Adrenal gland (tissue), 5 donors: ENCODE measurements around the gene ASTN2.

Experiments used
- POLR2A ChIP-seq, 2 donors: fragments of 450-650 bp; IDR thresholded peaks; one replicate each; pipeline ENCODE4 v1.6.1; 2017; ENCODE audit warnings: antibody characterized with exemption in 2 of 2, mild to moderate bottlenecking in 2 of 2, moderate library complexity in 1 of 2
- TF ChIP-seq, protein P1 (sequence below), 6 experiments: fragments of 450-650 bp in 4 of 6; fragments of 200-600 bp in 2 of 6; sonication (generic) in 1 of 6; IDR thresholded peaks; 1 replicate in 5 of 6; 2 replicates in 1 of 6; pipeline versions ENCODE4 v1.5.1 to v1.8.0; 2016 to 2021; ENCODE audit warnings: antibody characterized with exemption in 6 of 6, mild to moderate bottlenecking in 2 of 6, moderate library complexity in 1 of 6
- donor health status: DM: no; HTN: no; CAD: no.

DNA sequence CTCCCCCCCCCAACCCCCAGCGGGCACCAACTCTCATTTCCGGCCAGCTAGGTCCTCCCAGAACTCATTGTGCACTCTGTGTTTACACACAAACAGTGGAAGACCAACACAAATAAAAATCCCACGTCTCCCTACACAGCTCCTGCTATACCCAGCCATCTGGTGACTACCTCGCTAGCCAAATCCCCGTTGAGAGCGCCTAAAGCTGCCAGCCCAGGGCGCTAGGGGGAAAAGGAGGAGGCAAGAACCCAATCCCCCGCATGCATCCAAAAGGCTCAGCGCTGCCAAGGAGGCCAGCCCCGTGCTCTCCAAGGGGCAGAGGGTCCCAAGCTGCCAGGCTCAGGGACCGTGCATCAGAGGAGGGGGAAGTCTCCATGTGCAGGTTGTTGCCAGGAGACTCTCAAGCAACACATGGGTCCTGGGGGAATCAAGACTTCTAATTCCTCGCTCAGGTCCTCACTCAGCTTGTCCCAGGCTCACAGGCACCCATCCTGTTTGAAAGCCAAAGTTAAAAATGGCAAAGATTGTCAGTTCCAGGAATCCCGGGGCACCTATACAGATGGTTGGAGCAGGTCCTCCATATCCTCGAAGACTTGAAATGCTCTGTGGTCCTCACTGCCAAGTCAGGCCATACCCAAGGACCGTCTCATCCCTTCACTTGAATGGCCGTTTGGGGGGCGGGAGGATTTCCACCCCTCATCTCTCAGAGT is 2.7 kb downstream of the ASTN2 start:
- TF ChIP-seq, protein P1, sequence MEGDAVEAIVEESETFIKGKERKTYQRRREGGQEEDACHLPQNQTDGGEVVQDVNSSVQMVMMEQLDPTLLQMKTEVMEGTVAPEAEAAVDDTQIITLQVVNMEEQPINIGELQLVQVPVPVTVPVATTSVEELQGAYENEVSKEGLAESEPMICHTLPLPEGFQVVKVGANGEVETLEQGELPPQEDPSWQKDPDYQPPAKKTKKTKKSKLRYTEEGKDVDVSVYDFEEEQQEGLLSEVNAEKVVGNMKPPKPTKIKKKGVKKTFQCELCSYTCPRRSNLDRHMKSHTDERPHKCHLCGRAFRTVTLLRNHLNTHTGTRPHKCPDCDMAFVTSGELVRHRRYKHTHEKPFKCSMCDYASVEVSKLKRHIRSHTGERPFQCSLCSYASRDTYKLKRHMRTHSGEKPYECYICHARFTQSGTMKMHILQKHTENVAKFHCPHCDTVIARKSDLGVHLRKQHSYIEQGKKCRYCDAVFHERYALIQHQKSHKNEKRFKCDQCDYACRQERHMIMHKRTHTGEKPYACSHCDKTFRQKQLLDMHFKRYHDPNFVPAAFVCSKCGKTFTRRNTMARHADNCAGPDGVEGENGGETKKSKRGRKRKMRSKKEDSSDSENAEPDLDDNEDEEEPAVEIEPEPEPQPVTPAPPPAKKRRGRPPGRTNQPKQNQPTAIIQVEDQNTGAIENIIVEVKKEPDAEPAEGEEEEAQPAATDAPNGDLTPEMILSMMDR (IDR thresholded peaks at IDR 0.05), result no peak
- TF ChIP-seq POLR2A (IDR thresholded peaks at IDR 0.05), result no peak
